ENCODE results near the gene BCL3.

The BCL3 gene

GRCh38 chr19:44744871-44745332 is 3.6 kb upstream of the BCL3 start:
- Histone ChIP-seq H3K36me3 (ENCODE audit: control insufficient read depth, insufficient read depth, low read length) (no peaks in the 10 kb centered on the region), H3K4me1 (ENCODE audit: control insufficient read depth, insufficient read depth, low read length) (peaks cover 9% of the 10 kb centered on the region), H3K4me3 (ENCODE audit: low read depth, low read length) (no peak overlapping the region), H3K9me3 (ENCODE audit: control insufficient read depth, insufficient read depth, low read depth, low read length) (no peaks in the 10 kb centered on the region), H3K9ac (ENCODE audit: low read length) (no peak overlapping the region), H3K27me3 (ENCODE audit: control insufficient read depth, insufficient read depth, low read length) (peaks cover 40% of the 10 kb centered on the region), H3K27ac (ENCODE audit: low read depth, low read length) (no peak overlapping the region)

- H3K4me3 ChIP-seq (ENCODE audit: low read depth, low read length), result no peak overlapping the region
- H3K4me1 ChIP-seq (ENCODE audit: control insufficient read depth, insufficient read depth, low read length), result peaks cover 9% of the 10 kb centered on the region
- H3K27ac ChIP-seq (ENCODE audit: low read depth, low read length), result no peak overlapping the region
- H3K27me3 ChIP-seq (ENCODE audit: control insufficient read depth, insufficient read depth, low read length), result peaks cover 43% of the 10 kb centered on the region
- no peaks in the 10 kb centered on the region for H3K9me3 ChIP-seq (ENCODE audit: control insufficient read depth, insufficient read depth, low read depth, low read length)
- H3K36me3 ChIP-seq (ENCODE audit: control insufficient read depth, insufficient read depth, low read length), result no peaks in the 10 kb centered on the region
- H3K9ac ChIP-seq (ENCODE audit: low read length), result no peak overlapping the region
Measured at GRCh38 chr19:44745341-44745831, 3.1 kb upstream of the BCL3 start.

- Histone ChIP-seq H3K4me1 (ENCODE audit: control insufficient read depth, insufficient read depth, low read length) (peaks cover 9% of the 10 kb centered on the region), H3K9ac (ENCODE audit: low read length) (no peak overlapping the region)
Measured at GRCh38 chr19:44745887-44746600, 2.5 kb upstream of the BCL3 start.

GRCh38 chr19:44746616-44746945 is 1.9 kb upstream of the BCL3 start:
- Histone ChIP-seq H3K4me1 (ENCODE audit: control insufficient read depth, insufficient read depth, low read length) (peaks cover 9% of the 10 kb centered on the region), H3K27me3 (ENCODE audit: control insufficient read depth, insufficient read depth, low read length) (peaks cover 54% of the 10 kb centered on the region), H3K27ac (ENCODE audit: low read depth, low read length) (no peak overlapping the region), H3K9me3 (ENCODE audit: control insufficient read depth, insufficient read depth, low read depth, low read length) (no peaks in the 10 kb centered on the region), H3K4me3 (ENCODE audit: low read depth, low read length) (peak overlapping the region; percentile 75), H3K9ac (ENCODE audit: low read length) (no peak overlapping the region), H3K36me3 (ENCODE audit: control insufficient read depth, insufficient read depth, low read length) (no peaks in the 10 kb centered on the region; the same call in 1 of the 2 replicates)

More at GRCh38 chr19:44745887-44746600, 2.5 kb upstream of the BCL3 start:
- H3K4me3 ChIP-seq (ENCODE audit: low read depth, low read length), result no peak overlapping the region
- no peak overlapping the region for H3K27ac ChIP-seq (ENCODE audit: low read depth, low read length)
- peaks cover 50% of the 10 kb centered on the region for H3K27me3 ChIP-seq (ENCODE audit: control insufficient read depth, insufficient read depth, low read length)
- H3K9me3 ChIP-seq (ENCODE audit: control insufficient read depth, insufficient read depth, low read depth, low read length), result no peaks in the 10 kb centered on the region
- no peaks in the 10 kb centered on the region for H3K36me3 ChIP-seq (ENCODE audit: control insufficient read depth, insufficient read depth, low read length)

GRCh38 chr19:44746946-44747738 is 1.4 kb upstream of the BCL3 start:
- H3K36me3 ChIP-seq (ENCODE audit: control insufficient read depth, insufficient read depth, low read length), result no peaks in the 10 kb centered on the region; the same call in 1 of the 2 replicates
- H3K9me3 ChIP-seq (ENCODE audit: control insufficient read depth, insufficient read depth, low read depth, low read length), result no peaks in the 10 kb centered on the region
- H3K4me3 ChIP-seq (ENCODE audit: low read depth, low read length), result peak overlapping the region; percentile 75
- peaks cover 54% of the 10 kb centered on the region for H3K27me3 ChIP-seq (ENCODE audit: control insufficient read depth, insufficient read depth, low read length)
- peaks cover 5% of the 10 kb centered on the region for H3K4me1 ChIP-seq (ENCODE audit: control insufficient read depth, insufficient read depth, low read length)
- H3K9ac ChIP-seq (ENCODE audit: low read length), result no peak overlapping the region
- no peak overlapping the region for H3K27ac ChIP-seq (ENCODE audit: low read depth, low read length)

GRCh38 chr19:44747739-44748425 is 626 bp upstream of the BCL3 start:
- Histone ChIP-seq H3K4me1 (ENCODE audit: control insufficient read depth, insufficient read depth, low read length) (peaks cover 8% of the 10 kb centered on the region), H3K9ac (ENCODE audit: low read length) (peak overlapping the region; percentile 7), H3K27ac (ENCODE audit: low read depth, low read length) (no peak overlapping the region), H3K27me3 (ENCODE audit: control insufficient read depth, insufficient read depth, low read length) (peaks cover 61% of the 10 kb centered on the region), H3K36me3 (ENCODE audit: control insufficient read depth, insufficient read depth, low read length) (no peaks in the 10 kb centered on the region; the same call in 1 of the 2 replicates), H3K4me3 (ENCODE audit: low read depth, low read length) (peak overlapping the region; percentile 75), H3K9me3 (ENCODE audit: control insufficient read depth, insufficient read depth, low read depth, low read length) (no peaks in the 10 kb centered on the region)

- H3K36me3 ChIP-seq (ENCODE audit: control insufficient read depth, insufficient read depth, low read length), result no peaks in the 10 kb centered on the region; the same call in 1 of the 2 replicates
- H3K4me3 ChIP-seq (ENCODE audit: low read depth, low read length), result peak overlapping the region; percentile 75; the same call in 1 of the 2 replicates
- H3K9ac ChIP-seq (ENCODE audit: low read length), result no peak overlapping the region
- peaks cover 70% of the 10 kb centered on the region for H3K27me3 ChIP-seq (ENCODE audit: control insufficient read depth, insufficient read depth, low read length)
- peaks cover 16% of the 10 kb centered on the region for H3K4me1 ChIP-seq (ENCODE audit: control insufficient read depth, insufficient read depth, low read length)
- no peaks in the 10 kb centered on the region for H3K9me3 ChIP-seq (ENCODE audit: control insufficient read depth, insufficient read depth, low read depth, low read length)
- no peak overlapping the region for H3K27ac ChIP-seq (ENCODE audit: low read depth, low read length)
Measured at GRCh38 chr19:44749292-44749691, 784 bp downstream of the BCL3 start.

GRCh38 chr19:44749994-44750393 is 1.5 kb downstream of the BCL3 start:
- peaks cover 21% of the 10 kb centered on the region for H3K4me1 ChIP-seq (ENCODE audit: control insufficient read depth, insufficient read depth, low read length)
- no peaks in the 10 kb centered on the region for H3K9me3 ChIP-seq (ENCODE audit: control insufficient read depth, insufficient read depth, low read depth, low read length)
- no peak overlapping the region for H3K4me3 ChIP-seq (ENCODE audit: low read depth, low read length)
- peaks cover 72% of the 10 kb centered on the region for H3K27me3 ChIP-seq (ENCODE audit: control insufficient read depth, insufficient read depth, low read length)
- no peaks in the 10 kb centered on the region; the same call in 1 of the 2 replicates for H3K36me3 ChIP-seq (ENCODE audit: control insufficient read depth, insufficient read depth, low read length)
- no peak overlapping the region for H3K9ac ChIP-seq (ENCODE audit: low read length)
- no peak overlapping the region for H3K27ac ChIP-seq (ENCODE audit: low read depth, low read length)

- H3K27me3 ChIP-seq (ENCODE audit: control insufficient read depth, insufficient read depth, low read length), result peaks cover 73% of the 10 kb centered on the region
- H3K4me1 ChIP-seq (ENCODE audit: control insufficient read depth, insufficient read depth, low read length), result peaks cover 26% of the 10 kb centered on the region
Measured at GRCh38 chr19:44752123-44752815, 3.8 kb downstream of the BCL3 start.

GRCh38 chr19:44752816-44753625 is 4.5 kb downstream of the BCL3 start:
- Histone ChIP-seq H3K36me3 (ENCODE audit: control insufficient read depth, insufficient read depth, low read length) (no peaks in the 10 kb centered on the region; the same call in 1 of the 2 replicates), H3K27me3 (ENCODE audit: control insufficient read depth, insufficient read depth, low read length) (peaks cover 78% of the 10 kb centered on the region), H3K9me3 (ENCODE audit: control insufficient read depth, insufficient read depth, low read depth, low read length) (no peaks in the 10 kb centered on the region), H3K27ac (ENCODE audit: low read depth, low read length) (no peak overlapping the region), H3K9ac (ENCODE audit: low read length) (no peak overlapping the region), H3K4me1 (ENCODE audit: control insufficient read depth, insufficient read depth, low read length) (peaks cover 29% of the 10 kb centered on the region), H3K4me3 (ENCODE audit: low read depth, low read length) (peak overlapping the region; percentile 79)

More at GRCh38 chr19:44752123-44752815, 3.8 kb downstream of the BCL3 start:
- Histone ChIP-seq H3K9me3 (ENCODE audit: control insufficient read depth, insufficient read depth, low read depth, low read length) (no peaks in the 10 kb centered on the region), H3K4me3 (ENCODE audit: low read depth, low read length) (no peak overlapping the region), H3K9ac (ENCODE audit: low read length) (no peak overlapping the region), H3K27ac (ENCODE audit: low read depth, low read length) (no peak overlapping the region), H3K36me3 (ENCODE audit: control insufficient read depth, insufficient read depth, low read length) (no peaks in the 10 kb centered on the region; the same call in 1 of the 2 replicates)

Data from HUES6 (cell line).